ENCODE measurements around the gene FAM98B.

Gene FAM98B

DNA sequence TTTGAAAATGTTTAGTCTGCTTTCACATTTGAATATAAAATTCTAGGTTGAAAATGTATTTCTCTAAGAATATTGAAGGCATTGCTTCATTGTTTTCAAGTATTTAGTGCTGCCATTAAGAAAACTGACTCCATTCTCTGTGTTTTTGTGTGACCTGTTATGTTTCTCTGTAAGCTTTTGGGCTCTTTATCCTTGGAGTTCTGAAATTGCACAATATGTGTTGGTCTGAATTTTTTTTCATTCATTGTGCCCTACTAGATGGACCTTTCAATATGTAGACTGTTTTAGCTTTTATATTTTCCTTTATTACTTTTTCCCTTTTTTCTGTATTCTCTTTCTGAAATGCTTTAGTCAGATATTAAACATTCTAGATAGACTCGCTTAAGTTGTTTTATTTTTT is 22.2 kb downstream of the FAM98B start:
- H2AFZ ChIP-seq (ENCODE audit: low read length) = no peak overlapping the region
- H3K36me3 ChIP-seq (ENCODE audit: insufficient read depth, low read length) = peaks cover 70% of the 10 kb centered on the region
- H3K4me2 ChIP-seq (ENCODE audit: low read depth, low read length, poor library complexity, severe bottlenecking) = no peak overlapping the region
- no peaks in the 10 kb centered on the region for H3K4me1 ChIP-seq (ENCODE audit: insufficient read depth, low read length, poor library complexity, severe bottlenecking)
- no peaks in the 10 kb centered on the region for H3K9me3 ChIP-seq (ENCODE audit: insufficient read depth, low read depth, low read length)
- no peaks in the 10 kb centered on the region for H3F3A ChIP-seq (ENCODE audit: low read depth)
- H3K4me3 ChIP-seq (ENCODE audit: low read length, poor library complexity, severe bottlenecking) = no peak overlapping the region
- TF ChIP-seq EZH2phosphoT487 (IDR thresholded peaks at IDR 0.05; ENCODE audit: borderline replicate concordance) = no peak
- H3K79me2 ChIP-seq (ENCODE audit: insufficient read depth, low read length) = peaks cover 4% of the 10 kb centered on the region; the same call in 1 of the 2 replicates
- no peaks in the 10 kb centered on the region for H3K27me3 ChIP-seq (ENCODE audit: insufficient read depth, low read length, poor library complexity, severe bottlenecking)
- no peaks in the 10 kb centered on the region for H4K20me1 ChIP-seq (ENCODE audit: insufficient read depth, low read length, poor library complexity, severe bottlenecking)
- H3K9me2 ChIP-seq (replicated peaks; ENCODE audit: low read depth, low read length) = no peaks in the 10 kb centered on the region
- no peak overlapping the region for H3K9ac ChIP-seq (ENCODE audit: low read depth, low read length, poor library complexity, severe bottlenecking)

DNA sequence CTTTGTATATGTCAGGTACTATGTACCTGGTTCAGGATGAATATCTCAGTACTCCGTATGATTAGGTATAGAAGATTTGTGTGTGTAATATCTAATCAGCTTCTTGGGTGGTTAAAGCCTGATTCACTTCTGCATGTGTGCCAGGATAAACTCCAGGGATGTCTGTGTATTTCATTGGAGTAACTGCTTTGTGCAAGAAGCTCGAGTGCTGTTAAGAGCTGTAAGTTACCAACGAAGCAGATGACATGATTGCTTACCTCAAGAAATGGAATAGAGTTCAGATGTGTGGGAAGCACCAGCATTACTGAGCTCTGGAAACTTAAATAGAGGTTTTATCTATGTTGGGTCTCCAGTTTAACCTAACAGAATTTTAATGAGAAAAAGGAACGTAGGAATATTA is 23.7 kb downstream of the FAM98B start:
- Histone ChIP-seq H3K9me2 (replicated peaks; ENCODE audit: low read depth, low read length) (no peaks in the 10 kb centered on the region), H3K9me3 (ENCODE audit: insufficient read depth, low read depth, low read length) (no peaks in the 10 kb centered on the region), H4K20me1 (ENCODE audit: insufficient read depth, low read length, poor library complexity, severe bottlenecking) (no peaks in the 10 kb centered on the region), H3K79me2 (ENCODE audit: insufficient read depth, low read length) (peaks cover 4% of the 10 kb centered on the region; the same call in 1 of the 2 replicates), H3K36me3 (ENCODE audit: insufficient read depth, low read length) (peaks cover 76% of the 10 kb centered on the region; the same call in 1 of the 2 replicates), H3K4me2 (ENCODE audit: low read depth, low read length, poor library complexity, severe bottlenecking) (no peak overlapping the region), H2AFZ (ENCODE audit: low read length) (no peak overlapping the region), H3K9ac (ENCODE audit: low read depth, low read length, poor library complexity, severe bottlenecking) (no peak overlapping the region), H3K27me3 (ENCODE audit: insufficient read depth, low read length, poor library complexity, severe bottlenecking) (no peaks in the 10 kb centered on the region), H3F3A (ENCODE audit: low read depth) (no peaks in the 10 kb centered on the region), H3K4me1 (ENCODE audit: insufficient read depth, low read length, poor library complexity, severe bottlenecking) (peaks cover 9% of the 10 kb centered on the region), H3K4me3 (ENCODE audit: low read length, poor library complexity, severe bottlenecking) (no peak overlapping the region)
- TF ChIP-seq, protein P1, sequence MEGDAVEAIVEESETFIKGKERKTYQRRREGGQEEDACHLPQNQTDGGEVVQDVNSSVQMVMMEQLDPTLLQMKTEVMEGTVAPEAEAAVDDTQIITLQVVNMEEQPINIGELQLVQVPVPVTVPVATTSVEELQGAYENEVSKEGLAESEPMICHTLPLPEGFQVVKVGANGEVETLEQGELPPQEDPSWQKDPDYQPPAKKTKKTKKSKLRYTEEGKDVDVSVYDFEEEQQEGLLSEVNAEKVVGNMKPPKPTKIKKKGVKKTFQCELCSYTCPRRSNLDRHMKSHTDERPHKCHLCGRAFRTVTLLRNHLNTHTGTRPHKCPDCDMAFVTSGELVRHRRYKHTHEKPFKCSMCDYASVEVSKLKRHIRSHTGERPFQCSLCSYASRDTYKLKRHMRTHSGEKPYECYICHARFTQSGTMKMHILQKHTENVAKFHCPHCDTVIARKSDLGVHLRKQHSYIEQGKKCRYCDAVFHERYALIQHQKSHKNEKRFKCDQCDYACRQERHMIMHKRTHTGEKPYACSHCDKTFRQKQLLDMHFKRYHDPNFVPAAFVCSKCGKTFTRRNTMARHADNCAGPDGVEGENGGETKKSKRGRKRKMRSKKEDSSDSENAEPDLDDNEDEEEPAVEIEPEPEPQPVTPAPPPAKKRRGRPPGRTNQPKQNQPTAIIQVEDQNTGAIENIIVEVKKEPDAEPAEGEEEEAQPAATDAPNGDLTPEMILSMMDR (conservative IDR thresholded peaks at IDR 0.05; ENCODE audit: low read length) = no peak
- TF ChIP-seq EZH2phosphoT487 (IDR thresholded peaks at IDR 0.05; ENCODE audit: borderline replicate concordance) = no peak

DNA sequence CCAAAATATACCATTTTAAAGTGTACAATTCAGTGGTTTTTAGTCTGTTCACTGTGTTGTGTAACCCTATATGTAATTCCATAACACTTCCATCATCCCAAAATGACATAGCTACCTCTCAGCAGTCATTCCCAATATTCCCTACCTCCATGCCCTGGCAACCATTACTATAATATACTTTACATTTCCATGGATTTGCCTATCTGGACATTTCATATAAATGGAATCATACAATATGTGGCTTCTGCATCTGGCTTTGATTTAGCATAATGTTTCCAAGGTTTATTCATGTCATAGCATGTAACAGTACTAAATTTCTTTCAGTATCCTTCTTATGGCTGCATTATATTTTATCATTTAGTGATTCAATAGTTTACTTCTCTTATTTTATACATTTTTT is 25.3 kb downstream of the FAM98B start:
- H3K9me3 ChIP-seq (ENCODE audit: insufficient read depth, low read depth, low read length) = no peaks in the 10 kb centered on the region
- H3K9ac ChIP-seq (ENCODE audit: low read depth, low read length, poor library complexity, severe bottlenecking) = no peak overlapping the region
- H3K9me2 ChIP-seq (replicated peaks; ENCODE audit: low read depth, low read length) = no peaks in the 10 kb centered on the region
- H4K20me1 ChIP-seq (ENCODE audit: insufficient read depth, low read length, poor library complexity, severe bottlenecking) = peaks cover 4% of the 10 kb centered on the region
- H3K4me3 ChIP-seq (ENCODE audit: low read length, poor library complexity, severe bottlenecking) = no peak overlapping the region
- TF ChIP-seq, protein P1 (conservative IDR thresholded peaks at IDR 0.05; ENCODE audit: low read length) = no peak
- no peak for TF ChIP-seq EZH2phosphoT487 (IDR thresholded peaks at IDR 0.05; ENCODE audit: borderline replicate concordance)
- H3F3A ChIP-seq (ENCODE audit: low read depth) = no peaks in the 10 kb centered on the region
- peaks cover 4% of the 10 kb centered on the region; the same call in 1 of the 2 replicates for H3K79me2 ChIP-seq (ENCODE audit: insufficient read depth, low read length)
- peaks cover 69% of the 10 kb centered on the region; the same call in 1 of the 2 replicates for H3K36me3 ChIP-seq (ENCODE audit: insufficient read depth, low read length)
- no peaks in the 10 kb centered on the region for H3K27me3 ChIP-seq (ENCODE audit: insufficient read depth, low read length, poor library complexity, severe bottlenecking)
- no peak overlapping the region for H3K4me2 ChIP-seq (ENCODE audit: low read depth, low read length, poor library complexity, severe bottlenecking)
- H3K4me1 ChIP-seq (ENCODE audit: insufficient read depth, low read length, poor library complexity, severe bottlenecking) = peaks cover 13% of the 10 kb centered on the region
- H2AFZ ChIP-seq (ENCODE audit: low read length) = no peak overlapping the region

DNA sequence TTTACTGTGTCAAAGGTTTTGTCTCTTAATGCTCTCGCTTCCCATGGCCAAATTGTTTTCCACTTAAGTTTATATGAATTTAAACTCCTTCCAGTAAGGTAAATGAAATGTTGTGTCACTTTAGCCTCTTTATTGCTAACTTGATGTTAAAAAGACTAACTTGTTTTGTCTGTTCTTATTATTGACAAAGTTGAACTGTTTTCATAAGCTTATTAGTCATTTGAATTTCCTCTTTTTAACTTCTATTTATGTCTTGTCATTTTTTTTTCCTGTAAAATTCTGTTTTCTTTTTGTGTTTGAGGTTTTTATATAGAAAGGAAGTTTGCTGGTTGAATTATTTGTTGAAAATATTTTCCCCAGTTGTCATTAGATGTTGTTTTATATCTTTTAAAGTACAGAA is 25.8 kb downstream of the FAM98B start:
- H3K9me2 ChIP-seq (replicated peaks; ENCODE audit: low read depth, low read length) = no peaks in the 10 kb centered on the region
- no peaks in the 10 kb centered on the region for H3K9me3 ChIP-seq (ENCODE audit: insufficient read depth, low read depth, low read length)
- H3K79me2 ChIP-seq (ENCODE audit: insufficient read depth, low read length) = peaks cover 4% of the 10 kb centered on the region; the same call in 1 of the 2 replicates
- H2AFZ ChIP-seq (ENCODE audit: low read length) = no peak overlapping the region
- H4K20me1 ChIP-seq (ENCODE audit: insufficient read depth, low read length, poor library complexity, severe bottlenecking) = peaks cover 4% of the 10 kb centered on the region
- H3K27me3 ChIP-seq (ENCODE audit: insufficient read depth, low read length, poor library complexity, severe bottlenecking) = no peaks in the 10 kb centered on the region
- H3K4me2 ChIP-seq (ENCODE audit: low read depth, low read length, poor library complexity, severe bottlenecking) = no peak overlapping the region
- no peak for TF ChIP-seq EZH2phosphoT487 (IDR thresholded peaks at IDR 0.05; ENCODE audit: borderline replicate concordance)
- TF ChIP-seq, protein P1 (conservative IDR thresholded peaks at IDR 0.05; ENCODE audit: low read length) = no peak
- peaks cover 64% of the 10 kb centered on the region; the same call in 1 of the 2 replicates for H3K36me3 ChIP-seq (ENCODE audit: insufficient read depth, low read length)
- H3K9ac ChIP-seq (ENCODE audit: low read depth, low read length, poor library complexity, severe bottlenecking) = no peak overlapping the region
- H3K4me3 ChIP-seq (ENCODE audit: low read length, poor library complexity, severe bottlenecking) = no peak overlapping the region
- H3F3A ChIP-seq (ENCODE audit: low read depth) = no peaks in the 10 kb centered on the region
- peaks cover 13% of the 10 kb centered on the region for H3K4me1 ChIP-seq (ENCODE audit: insufficient read depth, low read length, poor library complexity, severe bottlenecking)

All from Loucy (cell line).